HCT116 (cell line): ENCODE data around the gene PIK3CD. TPM values are rescaled to one million over a fixed set of nuclear protein-coding genes. Genes with fewer than 3 reads are reported as not detected.

Source experiments
- ATAC-seq: fragments of 200-7000 bp; cut with Tn5 transposase; 2 replicates; pipeline ENCODE4 v1.9.1; 2020; ENCODE audit warnings: mild to moderate bottlenecking, moderate library complexity
- BruUV-seq: library from RNA; stranded (reverse); fragments of 400-500 nt; replicated peaks from 2 replicates; lab custom pipeline; 2021; lab: Mats Ljungman, UMichigan
- CTCF ChIA-PET: fragments of 300-600 bp; sonication (Branson Sonifier 250); formaldehyde crosslinking; loops from one replicate; lab custom pipeline; 2021; ENCODE audit warnings: antibody characterized with exemption; lab: Charles Lee
- POLR2A ChIA-PET: fragments of 300-600, 350-600 bp; sonication (Branson Sonifier 250); formaldehyde crosslinking; loops from one replicate; lab custom pipeline; 2021; ENCODE audit warnings: antibody characterized with exemption; lab: Charles Lee
- RAD21 ChIA-PET, 2 experiments: fragments of 300-600 bp; sonication (Branson Sonifier 250); formaldehyde crosslinking; loops; one replicate each; lab custom pipeline; 2023; ENCODE audit warnings: low total read pairs in 2 of 2; ENCODE audit not compliant: uncharacterized antibody in 2 of 2, unreplicated experiment in 2 of 2, low non-redundant PET in 1 of 2; lab: Charles Lee
- DNase-seq: peaks from one replicate; pipeline ENCODE4 v3.0.0-alpha.2; 2010; ENCODE audit warnings: low read depth, low spot score
- H2AFZ ChIP-seq: fragments of 200-600 bp; shearing (Covaris generic), sonication (generic); 2 replicates; pipeline ENCODE4 v1.6.1; 2017; ENCODE audit warnings: low read depth, mixed run types, mixed read lengths, antibody characterized with exemption, low read length; ENCODE audit not compliant: poor library complexity, severe bottlenecking
- H3K27ac ChIP-seq: 2 replicates; pipeline ENCODE4 v1.5.1; 2012; ENCODE audit warnings: low read depth, low read length
- H3K27me3 ChIP-seq: fragments of 200-600 bp; sonication (generic); 2 replicates; pipeline ENCODE4 v1.6.1; 2016; ENCODE audit warnings: mixed run types, low read length, mixed read lengths; ENCODE audit not compliant: insufficient read depth
- H3K36me3 ChIP-seq, 2 experiments: fragments of 200-500 bp in 1 of 2; fragments of 200-600 bp in 1 of 2; sonication (Bioruptor generic) in 1 of 2; sonication (generic) in 1 of 2; 2 replicates each; pipeline versions ENCODE4 v1.5.1 to v1.6.1; 2014 to 2016; ENCODE audit warnings: low read length in 2 of 2, inconsistent platforms in 1 of 2, mixed read lengths in 1 of 2, mixed run types in 1 of 2; ENCODE audit not compliant: insufficient read depth in 2 of 2, control insufficient read depth in 1 of 2
- H3K4me1 ChIP-seq, 2 experiments: fragments of 200-600 bp in 1 of 2; sonication (generic) in 1 of 2; 2 replicates each; pipeline versions ENCODE4 v1.5.1 to v1.6.1; 2012 to 2017; ENCODE audit warnings: low read length in 2 of 2, inconsistent platforms in 1 of 2, mild to moderate bottlenecking in 1 of 2, mixed read lengths in 1 of 2, mixed run types in 1 of 2, moderate library complexity in 1 of 2; ENCODE audit not compliant: insufficient read depth in 2 of 2, control insufficient read depth in 1 of 2
- H3K4me2 ChIP-seq: fragments of 200-600 bp; sonication (generic); 2 replicates; pipeline ENCODE4 v1.6.1; 2017; ENCODE audit warnings: mixed run types, low read length, mixed read lengths
- H3K4me3 ChIP-seq, 2 experiments: fragments of 200-600 bp in 1 of 2; sonication (generic) in 1 of 2; replicated peaks in 1 of 2; 2 replicates each; pipeline ENCODE4 v1.5.1; 2011 to 2016; ENCODE audit warnings: low read length in 2 of 2, control low read depth in 1 of 2, low read depth in 1 of 2, mild to moderate bottlenecking in 1 of 2, mixed read lengths in 1 of 2, mixed run types in 1 of 2
- H3K79me2 ChIP-seq: fragments of 200-600 bp; sonication (generic); 2 replicates; pipeline ENCODE4 v1.6.1; 2017; ENCODE audit warnings: mild to moderate bottlenecking, mixed run types, low read length, moderate library complexity, mixed read lengths; ENCODE audit not compliant: insufficient read depth
- H3K9ac ChIP-seq: fragments of 200-600 bp; sonication (generic); 2 replicates; pipeline ENCODE4 v1.6.1; 2016; ENCODE audit warnings: low read length, mixed read lengths
- H3K9me2 ChIP-seq: fragments of 200-600 bp; sonication (generic), shearing (Covaris generic); 2 replicates; pipeline ENCODE4 v1.6.1; 2017; ENCODE audit warnings: mixed run types, mild to moderate bottlenecking, moderate library complexity; ENCODE audit not compliant: insufficient read depth
- H3K9me3 ChIP-seq, 2 experiments: fragments of 200-500 bp in 1 of 2; fragments of 200-600 bp in 1 of 2; sonication (Bioruptor generic) in 1 of 2; sonication (generic) in 1 of 2; 2 replicates each; pipeline ENCODE4 v1.6.1; 2014 to 2017; ENCODE audit warnings: low read length in 2 of 2, mixed read lengths in 2 of 2, inconsistent platforms in 1 of 2, low read depth in 1 of 2, mild to moderate bottlenecking in 1 of 2, mixed run types in 1 of 2, moderate library complexity in 1 of 2; ENCODE audit not compliant: control insufficient read depth in 1 of 2, insufficient read depth in 1 of 2
- H4K20me1 ChIP-seq: fragments of 200-600 bp; sonication (generic), shearing (Covaris generic); 2 replicates; pipeline ENCODE4 v1.6.1; 2017; ENCODE audit warnings: mixed run types, mild to moderate bottlenecking, moderate library complexity; ENCODE audit not compliant: insufficient read depth
- CEBPB ChIP-seq: IDR thresholded peaks from 2 replicates; pipeline ENCODE4 v1.6.1; 2012; ENCODE audit warnings: low read depth
- CTCF ChIP-seq, 3 experiments: fragments of 200-600 bp in 1 of 3; sonication (generic) in 1 of 3; IDR thresholded peaks in 2 of 3; conservative IDR thresholded peaks in 1 of 3; 2 replicates each; pipeline ENCODE4 v1.5.1; 2012 to 2017; ENCODE audit warnings: low read depth in 2 of 3, low read length in 2 of 3, antibody characterized with exemption in 1 of 3, borderline replicate concordance in 1 of 3, control low read depth in 1 of 3, mild to moderate bottlenecking in 1 of 3, mixed read lengths in 1 of 3, mixed run types in 1 of 3, moderate library complexity in 1 of 3; ENCODE audit not compliant: insufficient read depth in 1 of 3
- EGR1 ChIP-seq: IDR thresholded peaks from 2 replicates; pipeline ENCODE4 v1.6.1; 2012; ENCODE audit warnings: low read depth
- MAX ChIP-seq: IDR thresholded peaks from 2 replicates; pipeline ENCODE4 v1.6.1; 2012
- POLR2A ChIP-seq: IDR thresholded peaks from 2 replicates; pipeline ENCODE4 v1.7.0; 2011; ENCODE audit warnings: borderline replicate concordance; ENCODE audit not compliant: insufficient read depth, insufficient read length; ENCODE audit errors: extremely low read depth
- POLR2AphosphoS5 ChIP-seq: IDR thresholded peaks from 2 replicates; pipeline ENCODE4 v1.6.1; 2011; ENCODE audit warnings: mild to moderate bottlenecking, low read depth, low read length, moderate library complexity
- REST ChIP-seq: IDR thresholded peaks from 2 replicates; pipeline ENCODE4 v1.6.1; 2012; ENCODE audit warnings: low read depth
- SIN3A ChIP-seq: IDR thresholded peaks from 2 replicates; pipeline ENCODE4 v1.6.1; 2012; ENCODE audit warnings: low read depth
- SRF ChIP-seq: IDR thresholded peaks from 2 replicates; pipeline ENCODE4 v1.6.1; 2012; ENCODE audit warnings: low read depth
- intact Hi-C: fragments of 100-400 bp; cut with micrococcal nuclease; formaldehyde crosslinking; loops from 2 replicates; pipeline ENCODE4 v1.10.0; 2022
- total RNA-seq: library from RNA; stranded (reverse); gene quantifications from one replicate; pipeline ENCODE4 v1.2.1, GENCODE V29; 2021; ENCODE audit not compliant: unreplicated experiment

The PIK3CD gene
- total RNA-seq, 1 experiment from 2014 or later: 9.2 TPM

- TF ChIP-seq POLR2A: no peak
Measured at GRCh38 chr1:9703165-9703509, 51.6 kb downstream of the PIK3CD start (continued).

- no peak overlapping the region for H3K27ac ChIP-seq
- H3K9me3 ChIP-seq: no peaks in the 10 kb centered on the region
- no peaks in the 10 kb centered on the region for H3K27me3 ChIP-seq
- ChIA-PET RAD21 (no interaction called here), CTCF (interaction anchor here (1.0 to 2.0 kb wide), 4 partner anchors 9 to 18 kb away, joined by 3 to 6 read pairs (median 4); no protein-coding TSS in a partner anchor), POLR2A (no interaction called here)
- H2AFZ ChIP-seq: no peak overlapping the region
- no peaks in the 10 kb centered on the region for H4K20me1 ChIP-seq
- H3K4me3 ChIP-seq: no peak overlapping the region
- intact Hi-C loops: no loop called here
- no peak overlapping the region for H3K4me2 ChIP-seq
- H3K36me3 ChIP-seq: no peaks in the 10 kb centered on the region
- TF ChIP-seq CEBPB (no peak), SRF (no peak), POLR2A (no peak), CTCF (IDR thresholded peaks at IDR 0.05 in 2 of 3, conservative IDR thresholded peaks at IDR 0.05 in 1 of 3; ENCODE audit: borderline replicate concordance in 1 of 3, insufficient read depth in 1 of 3, low read depth in 2 of 3, low read length in 2 of 3) (no peak), REST (no peak), SIN3A (no peak), MAX (no peak), POLR2AphosphoS5 (no peak), EGR1 (no peak)
- H3K9ac ChIP-seq: no peak overlapping the region
- H3K4me1 ChIP-seq: peaks cover 15 to 24% of the 10 kb centered on the region in 2 experiments
- no peak for DNase-seq
- no TSS peak for BruUV-seq
- ATAC-seq: no peak
- no peaks in the 10 kb centered on the region for H3K9me2 ChIP-seq
- H3K79me2 ChIP-seq: no peaks in the 10 kb centered on the region
Measured at GRCh38 chr1:9703681-9704080, 52.1 kb downstream of the PIK3CD start.
